Measurements from ENCODE around the gene BEND6.
"Not testable (repeated sequence)": the region's sequence is repeated elsewhere in the genome, so short reads cannot be mapped to it uniquely, and the experiment has no call there.

BEND6 gene

DNA sequence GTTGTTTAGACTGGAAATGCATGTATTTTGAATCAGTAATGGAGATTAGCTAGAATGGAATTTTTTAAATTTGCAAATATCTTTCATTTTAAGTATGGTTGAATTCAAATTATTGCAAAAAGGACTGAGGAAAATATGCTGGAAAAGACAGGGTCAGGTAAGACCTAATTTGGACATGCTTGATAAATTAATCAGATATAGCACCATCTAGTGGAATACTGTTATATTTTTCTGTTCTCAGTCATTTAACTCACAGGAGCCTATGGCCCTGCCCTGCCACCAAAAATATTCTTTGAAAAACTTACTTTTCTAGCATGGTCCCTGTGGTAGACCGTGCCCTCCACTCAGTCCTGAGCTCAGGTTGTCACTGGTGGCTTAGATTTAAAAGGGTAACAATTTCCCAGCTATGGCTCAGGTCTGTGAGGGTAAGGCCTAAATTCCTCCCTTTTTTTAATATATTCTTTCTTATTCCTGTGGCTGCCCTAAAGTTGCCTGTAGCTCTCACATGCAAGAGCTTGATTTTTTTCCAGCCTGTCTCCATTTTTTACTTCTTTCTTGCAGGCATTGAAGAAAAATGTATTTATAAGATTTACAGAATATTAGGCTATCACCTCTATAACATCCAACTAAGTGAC is 66.3 kb downstream of the BEND6 start:
- Mint-ChIP-seq H3K4me3 (no peak overlapping the region), H3K27me3 (peaks cover 7% of the 10 kb centered on the region), H3K4me1 (ENCODE audit: low read depth) (no peaks in the 10 kb centered on the region), H3K27ac (no peak overlapping the region), H3K9me3 (peaks cover 16% of the 10 kb centered on the region), H3K36me3 (ENCODE audit: low read depth) (no peaks in the 10 kb centered on the region)

DNA sequence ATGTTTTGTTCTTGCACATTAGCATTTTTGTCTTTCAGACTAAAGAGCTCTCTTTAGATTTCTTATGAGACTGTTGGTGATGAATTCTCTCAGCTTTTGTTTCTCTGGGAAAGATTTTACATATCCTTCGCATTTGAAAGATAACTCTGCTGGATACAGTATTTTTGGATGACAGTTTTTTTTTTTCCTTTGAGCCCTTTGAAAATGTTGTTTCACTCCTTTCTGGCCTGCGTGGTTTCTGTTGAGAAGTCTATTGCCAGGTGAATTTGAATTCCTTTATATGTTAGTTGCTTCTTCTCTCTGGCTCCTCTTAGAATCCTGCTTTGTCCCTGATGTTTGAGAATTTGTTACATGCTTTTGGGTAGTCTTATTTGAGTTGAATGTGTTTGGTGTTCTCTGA is 69.4 kb downstream of the BEND6 start:
- Mint-ChIP-seq H3K9me3 (peaks cover 16% of the 10 kb centered on the region), H3K27me3 (peaks cover 11% of the 10 kb centered on the region), H3K36me3 (ENCODE audit: low read depth) (no peaks in the 10 kb centered on the region), H3K27ac (no peak overlapping the region), H3K4me1 (ENCODE audit: low read depth) (no peaks in the 10 kb centered on the region), H3K4me3 (no peak overlapping the region)

DNA sequence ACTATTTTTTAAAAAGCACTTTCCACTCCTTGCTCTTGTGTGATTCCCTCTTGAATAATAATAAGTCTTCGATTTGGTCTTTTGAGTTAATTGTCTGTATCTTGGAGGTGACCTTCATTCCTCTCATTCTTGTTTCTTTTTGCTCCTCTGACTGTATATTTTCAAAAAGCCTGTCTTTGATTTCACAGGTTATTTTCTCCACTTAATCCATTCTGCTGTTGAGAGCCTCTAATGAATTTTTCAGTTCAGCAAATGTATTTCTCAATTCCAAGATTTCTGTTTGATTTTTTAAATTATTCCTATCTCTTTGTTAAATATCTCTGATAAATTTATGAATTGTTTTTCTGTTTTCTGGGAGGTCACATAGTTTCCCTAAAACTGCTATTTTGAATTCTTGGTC is 69.9 kb downstream of the BEND6 start:
- H3K36me3 Mint-ChIP-seq (ENCODE audit: low read depth): no peaks in the 10 kb centered on the region

DNA sequence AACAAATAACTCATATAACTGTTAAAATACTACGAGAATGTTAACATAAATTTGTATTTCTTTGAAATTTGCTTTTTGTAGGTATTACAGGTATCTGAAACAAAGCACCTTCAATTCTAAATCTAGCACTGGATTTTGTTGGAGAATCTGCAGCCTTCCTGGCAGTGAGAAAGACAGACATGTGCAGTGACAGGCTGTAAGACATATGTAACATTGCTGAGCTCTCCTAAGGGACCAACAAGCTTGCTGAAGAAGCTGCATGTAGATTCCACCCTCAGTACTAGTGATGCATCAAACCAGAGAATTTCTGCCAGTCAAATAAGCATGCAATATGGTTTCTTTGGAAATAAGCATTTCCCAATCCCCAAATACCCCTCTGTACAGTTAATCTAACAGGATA is 71.1 kb downstream of the BEND6 start:
- Mint-ChIP-seq H3K27ac (no peak overlapping the region), H3K4me1 (ENCODE audit: low read depth) (no peaks in the 10 kb centered on the region), H3K27me3 (peaks cover 16% of the 10 kb centered on the region), H3K4me3 (no peak overlapping the region), H3K36me3 (ENCODE audit: low read depth) (no peaks in the 10 kb centered on the region), H3K9me3 (peaks cover 16% of the 10 kb centered on the region)

More for the DNA sequence above, 69.9 kb downstream of the BEND6 start:
- peaks cover 15% of the 10 kb centered on the region for H3K27me3 Mint-ChIP-seq
- peaks cover 16% of the 10 kb centered on the region for H3K9me3 Mint-ChIP-seq
- H3K4me1 Mint-ChIP-seq (ENCODE audit: low read depth): no peaks in the 10 kb centered on the region
- H3K27ac Mint-ChIP-seq: no peak overlapping the region
- H3K4me3 Mint-ChIP-seq: no peak overlapping the region

GRCh38 chr6:57027301-57027700 is 72.4 kb downstream of the BEND6 start:
- Mint-ChIP-seq H3K27ac (no peak overlapping the region), H3K9me3 (peaks cover 16% of the 10 kb centered on the region), H3K27me3 (peaks cover 21% of the 10 kb centered on the region), H3K4me1 (ENCODE audit: low read depth) (no peaks in the 10 kb centered on the region), H3K4me3 (no peak overlapping the region), H3K36me3 (ENCODE audit: low read depth) (no peaks in the 10 kb centered on the region)

GRCh38 chr6:57029213-57029612 is 74.3 kb downstream of the BEND6 start:
- H3K27me3 Mint-ChIP-seq: peaks cover 21% of the 10 kb centered on the region

GRCh38 chr6:57033228-57033627 is 78.3 kb downstream of the BEND6 start:
- Mint-ChIP-seq H3K9me3 (no peaks in the 10 kb centered on the region), H3K27ac (no peak overlapping the region), H3K4me1 (ENCODE audit: low read depth) (no peaks in the 10 kb centered on the region), H3K4me3 (no peak overlapping the region), H3K27me3 (peaks cover 26% of the 10 kb centered on the region), H3K36me3 (ENCODE audit: low read depth) (no peaks in the 10 kb centered on the region)

More at GRCh38 chr6:57029213-57029612, 74.3 kb downstream of the BEND6 start:
- no peaks in the 10 kb centered on the region for H3K4me1 Mint-ChIP-seq (ENCODE audit: low read depth)
- H3K9me3 Mint-ChIP-seq: peaks cover 15% of the 10 kb centered on the region
- H3K36me3 Mint-ChIP-seq (ENCODE audit: low read depth): no peaks in the 10 kb centered on the region
- no peak overlapping the region for H3K27ac Mint-ChIP-seq
- no peak overlapping the region for H3K4me3 Mint-ChIP-seq

- no peak overlapping the region for H3K27ac Mint-ChIP-seq
- no peak overlapping the region for H3K4me3 Mint-ChIP-seq
- H3K4me1 Mint-ChIP-seq (ENCODE audit: low read depth): no peaks in the 10 kb centered on the region
- H3K36me3 Mint-ChIP-seq (ENCODE audit: low read depth): no peaks in the 10 kb centered on the region
- no peaks in the 10 kb centered on the region for H3K9me3 Mint-ChIP-seq
- H3K27me3 Mint-ChIP-seq: peaks cover 32% of the 10 kb centered on the region
These were observed 80.6 kb downstream of the BEND6 start for GRCh38 chr6:57035549-57035948.

- Mint-ChIP-seq H3K27ac (no peak overlapping the region), H3K27me3 (peaks cover 44% of the 10 kb centered on the region), H3K36me3 (ENCODE audit: low read depth) (no peaks in the 10 kb centered on the region), H3K9me3 (no peaks in the 10 kb centered on the region), H3K4me3 (no peak overlapping the region), H3K4me1 (ENCODE audit: low read depth) (no peaks in the 10 kb centered on the region)
These were observed 84.0 kb downstream of the BEND6 start for GRCh38 chr6:57038906-57039305.

GRCh38 chr6:57040011-57040410 is 85.1 kb downstream of the BEND6 start:
- Mint-ChIP-seq H3K4me3 (no peak overlapping the region), H3K27ac (no peak overlapping the region), H3K4me1 (ENCODE audit: low read depth) (no peaks in the 10 kb centered on the region), H3K27me3 (peaks cover 51% of the 10 kb centered on the region), H3K9me3 (no peaks in the 10 kb centered on the region), H3K36me3 (ENCODE audit: low read depth) (no peaks in the 10 kb centered on the region)

- Mint-ChIP-seq H3K36me3 (ENCODE audit: low read depth) (peaks cover 11% of the 10 kb centered on the region), H3K4me1 (ENCODE audit: low read depth) (peaks cover 17% of the 10 kb centered on the region), H3K27me3 (peaks cover 44% of the 10 kb centered on the region)
- H3K27ac Mint-ChIP-seq, H3K4me3 Mint-ChIP-seq, H3K9me3 Mint-ChIP-seq: not testable (repeated sequence)
These were observed 89.2 kb downstream of the BEND6 start for GRCh38 chr6:57044061-57044460.

GRCh38 chr6:57044568-57044967 is 89.7 kb downstream of the BEND6 start:
- H3K4me3 Mint-ChIP-seq: no peak overlapping the region
- peaks cover 16% of the 10 kb centered on the region for H3K36me3 Mint-ChIP-seq (ENCODE audit: low read depth)
- no peaks in the 10 kb centered on the region for H3K9me3 Mint-ChIP-seq
- H3K27ac Mint-ChIP-seq: no peak overlapping the region
- peaks cover 22% of the 10 kb centered on the region for H3K4me1 Mint-ChIP-seq (ENCODE audit: low read depth)
- peaks cover 42% of the 10 kb centered on the region for H3K27me3 Mint-ChIP-seq

- H3K27ac Mint-ChIP-seq: peak within 1 kb of the TSS; percentile 88
- peaks cover 34% of the 10 kb centered on the region for H3K27me3 Mint-ChIP-seq
- H3K4me3 Mint-ChIP-seq: peak within 1 kb of the TSS; percentile 87
- not testable (repeated sequence) for H3K9me3 Mint-ChIP-seq
- peaks cover 25% of the 10 kb centered on the region for H3K4me1 Mint-ChIP-seq (ENCODE audit: low read depth)
- peaks cover 30% of the 10 kb centered on the region for H3K36me3 Mint-ChIP-seq (ENCODE audit: low read depth)
These were observed 91.7 kb downstream of the BEND6 start, which contains the start of gene KIAA1586 for GRCh38 chr6:57046332-57047256. TSS of gene KIAA1586 (plus strand) at chr6:57046693. CDS start at chr6:57046756, 63 bp downstream.

- H3K27ac Mint-ChIP-seq, H3K4me3 Mint-ChIP-seq, H3K9me3 Mint-ChIP-seq: not testable (repeated sequence)
- Mint-ChIP-seq H3K36me3 (ENCODE audit: low read depth) (peaks cover 36% of the 10 kb centered on the region), H3K27me3 (peaks cover 28% of the 10 kb centered on the region), H3K4me1 (ENCODE audit: low read depth) (peaks cover 25% of the 10 kb centered on the region)
These were observed 92.3 kb downstream of the BEND6 start for GRCh38 chr6:57047257-57047585.

DNA sequence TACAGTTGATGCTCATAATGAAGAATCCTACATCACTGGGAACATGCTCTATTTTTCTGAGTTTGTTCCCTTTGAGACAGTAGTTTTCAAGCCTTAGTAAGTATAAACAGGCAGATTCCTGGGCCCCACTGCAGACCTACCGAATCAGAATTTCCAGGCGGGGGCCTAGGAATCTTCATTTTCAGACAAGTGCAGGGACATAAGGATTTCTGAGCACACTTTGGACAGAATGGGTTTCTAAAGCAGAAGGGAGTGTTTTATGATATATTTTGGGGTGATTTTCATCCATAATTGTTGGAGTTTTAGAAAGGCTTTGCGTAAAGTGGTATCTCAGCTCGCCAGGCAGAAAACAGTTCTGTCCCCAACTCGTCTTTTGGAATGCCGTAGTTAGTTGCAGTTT is 93.0 kb downstream of the BEND6 start:
- peak overlapping the region; percentile 52 for H3K27ac Mint-ChIP-seq
- not testable (repeated sequence) for H3K9me3 Mint-ChIP-seq
- H3K4me3 Mint-ChIP-seq: peak overlapping the region; percentile 80
- H3K4me1 Mint-ChIP-seq (ENCODE audit: low read depth): peaks cover 25% of the 10 kb centered on the region
- peaks cover 39% of the 10 kb centered on the region for H3K36me3 Mint-ChIP-seq (ENCODE audit: low read depth)
- peaks cover 27% of the 10 kb centered on the region for H3K27me3 Mint-ChIP-seq

Measured in stimulated activated naive CD8-positive, alpha-beta T cell treated with anti-CD3 and anti-CD28 coated beads, Interleukin-15, Interleukin-2, amounts not matched to agents 100 ng/mL and 50 ng/mL, for 24 hours (primary cell).